Liver (tissue), 9 donors: ENCODE results near the gene KDELR1. TPM values are rescaled to one million over a fixed set of nuclear protein-coding genes. Genes with fewer than 3 reads are reported as not detected.

Experiments
- DNase-seq: peaks from one replicate; pipeline ENCODE4 v3.0.0-alpha.2; 2017; ENCODE audit warnings: low spot score
- H3K27ac ChIP-seq, 2 donors: one replicate each; pipeline ENCODE4 v1.7.0; 2013; ENCODE audit warnings: inconsistent platforms in 2 of 2, low read length in 2 of 2, control low read depth in 1 of 2, low read depth in 1 of 2, mild to moderate bottlenecking in 1 of 2
- H3K27me3 ChIP-seq, 4 donors: one replicate each; pipeline versions ENCODE4 v1.6.1 to v1.7.0; 2013; ENCODE audit warnings: low read length in 3 of 4, inconsistent platforms in 1 of 4, mild to moderate bottlenecking in 1 of 4, moderate library complexity in 1 of 4; ENCODE audit not compliant: control insufficient read depth in 4 of 4, insufficient read depth in 4 of 4
- H3K36me3 ChIP-seq, 4 donors: one replicate each; pipeline versions ENCODE4 v1.6.1 to v1.7.0; 2013; ENCODE audit warnings: low read length in 3 of 4, mild to moderate bottlenecking in 3 of 4, low read depth in 1 of 4, moderate library complexity in 1 of 4; ENCODE audit not compliant: control insufficient read depth in 4 of 4, insufficient read depth in 3 of 4
- H3K4me1 ChIP-seq, 4 donors: one replicate each; pipeline versions ENCODE4 v1.6.1 to v1.7.0; 2013; ENCODE audit warnings: low read length in 3 of 4, mild to moderate bottlenecking in 3 of 4, moderate library complexity in 1 of 4; ENCODE audit not compliant: control insufficient read depth in 4 of 4, insufficient read depth in 4 of 4
- H3K4me3 ChIP-seq, 3 donors: one replicate each; pipeline versions ENCODE4 v1.6.1 to v1.7.0; 2013; ENCODE audit warnings: low read length in 3 of 3, control low read depth in 1 of 3, low read depth in 1 of 3, mild to moderate bottlenecking in 1 of 3
- H3K9ac ChIP-seq, 2 donors: one replicate each; pipeline ENCODE4 v1.7.0; 2013; ENCODE audit warnings: low read length in 2 of 2, mild to moderate bottlenecking in 2 of 2, moderate library complexity in 2 of 2, control low read depth in 1 of 2, low read depth in 1 of 2
- H3K9me3 ChIP-seq, 4 donors: one replicate each; pipeline versions ENCODE4 v1.6.1 to v1.7.0; 2013; ENCODE audit warnings: low read length in 3 of 4; ENCODE audit not compliant: control insufficient read depth in 4 of 4
- ATF3 ChIP-seq: IDR thresholded peaks from 2 replicates; pipeline ENCODE4 v1.6.1; 2016; ENCODE audit warnings: antibody characterized with exemption
- CTCF ChIP-seq: fragments of 150-350 bp; IDR thresholded peaks from 2 replicates; pipeline ENCODE4 v1.5.1; 2017; ENCODE audit warnings: improper control_type of control experiment, low read depth, low read length; ENCODE audit not compliant: missing input control
- EGR1 ChIP-seq, 2 donors: IDR thresholded peaks; 2 replicates each; pipeline ENCODE4 v1.6.1; 2016 to 2018; ENCODE audit warnings: antibody characterized with exemption in 2 of 2, low read depth in 2 of 2
- FOXA1 ChIP-seq: IDR thresholded peaks from 2 replicates; pipeline ENCODE4 v1.6.1; 2016; ENCODE audit warnings: antibody characterized with exemption
- FOXA2 ChIP-seq: IDR thresholded peaks from 2 replicates; pipeline ENCODE4 v1.6.1; 2016; ENCODE audit warnings: antibody characterized with exemption
- GABPA ChIP-seq, 2 donors: IDR thresholded peaks in 1 of 2; conservative IDR thresholded peaks in 1 of 2; 2 replicates each; pipeline ENCODE4 v1.6.1; 2016; ENCODE audit warnings: antibody characterized with exemption in 2 of 2, mild to moderate bottlenecking in 1 of 2, moderate library complexity in 1 of 2
- HNF4A ChIP-seq, 2 donors: conservative IDR thresholded peaks; 2 replicates each; pipeline ENCODE4 v1.6.1; 2016; ENCODE audit warnings: antibody characterized with exemption in 2 of 2, mild to moderate bottlenecking in 2 of 2
- HNF4G ChIP-seq: IDR thresholded peaks from 2 replicates; pipeline ENCODE4 v1.6.1; 2016; ENCODE audit warnings: antibody characterized with exemption
- JUND ChIP-seq, 2 donors: IDR thresholded peaks; 2 replicates each; pipeline ENCODE4 v1.6.1; 2016; ENCODE audit warnings: antibody characterized with exemption in 2 of 2
- MAX ChIP-seq: IDR thresholded peaks from 2 replicates; pipeline ENCODE4 v1.6.1; 2016; ENCODE audit warnings: antibody characterized with exemption
- NR2F2 ChIP-seq: IDR thresholded peaks from 2 replicates; pipeline ENCODE4 v1.6.1; 2016; ENCODE audit warnings: antibody characterized with exemption
- RAD21 ChIP-seq, 2 donors: IDR thresholded peaks; 2 replicates each; pipeline ENCODE4 v1.6.1; 2016; ENCODE audit warnings: antibody characterized with exemption in 2 of 2, mild to moderate bottlenecking in 2 of 2
- REST ChIP-seq: IDR thresholded peaks from 2 replicates; pipeline ENCODE4 v1.6.1; 2016; ENCODE audit warnings: antibody characterized with exemption, mild to moderate bottlenecking
- RXRA ChIP-seq, 2 donors: IDR thresholded peaks; 2 replicates each; pipeline ENCODE4 v1.6.1; 2017 to 2018; ENCODE audit warnings: antibody characterized with exemption in 2 of 2, mild to moderate bottlenecking in 1 of 2
- SP1 ChIP-seq: IDR thresholded peaks from 2 replicates; pipeline ENCODE4 v1.6.1; 2018; ENCODE audit warnings: antibody characterized with exemption, mild to moderate bottlenecking
- TAF1 ChIP-seq: conservative IDR thresholded peaks from 2 replicates; pipeline ENCODE4 v1.6.1; 2016; ENCODE audit warnings: antibody characterized with exemption, mild to moderate bottlenecking
- YY1 ChIP-seq: IDR thresholded peaks from 2 replicates; pipeline ENCODE4 v1.6.1; 2016; ENCODE audit warnings: antibody characterized with exemption, mild to moderate bottlenecking
- ZBTB33 ChIP-seq: IDR thresholded peaks from 2 replicates; pipeline ENCODE4 v1.6.1; 2016; ENCODE audit warnings: antibody characterized with exemption
- whole genome bisulfite sequencing: extraction: QIAGEN DNeasy Blood & Tissue Kit; methylation state at CpG from one replicate; pipeline ENCODE4 v1.1.7; 2013; 5-methylcytosine and 5-hydroxymethylcytosine counted together
- polyA plus RNA-seq, 2 donors: library from polyadenylated mRNA; stranded (reverse) in 1 of 2; unstranded in 1 of 2; fragments of 200-250 nt in 1 of 2; fragments of >200 nt in 1 of 2; fragmentation: Nextera tagmentation in 1 of 2; extraction: Ambion mirVana in 1 of 2; gene quantifications; one replicate each; pipeline versions ENCODE4 v1.2.1 to v1.2.3, GENCODE V29; 2013 to 2015
- total RNA-seq, 2 donors: library from RNA; depleted of rRNA; stranded (reverse); fragments of >200 nt; gene quantifications; one replicate each; pipeline ENCODE4 v1.2.3, GENCODE V29; 2014
- donor health status: healthy.
- donor health status: healthy.
- donor health status: healthy.
- donor health status: healthy.
- donor health status: healthy.

The KDELR1 gene
- total and polyA plus RNA-seq, 4 donors = 32.3 to 94.9 (median 47.0) TPM

- TF ChIP-seq FOXA1 = no peak
- no peak for TF ChIP-seq RAD21 (IDR thresholded peaks at IDR 0.05)
- TF ChIP-seq MAX = no peak
Observed at GRCh38 chr19:48398102-48398374, 6.7 kb upstream of the KDELR1 start (continued).

GRCh38 chr19:48397263-48398101 is 6.1 kb upstream of the KDELR1 start:
- Histone ChIP-seq H3K9ac (no peak overlapping the region), H3K27me3 (peaks cover 0 to 20% (median 14%) of the 10 kb centered on the region in 4 donors), H3K9me3 (no peaks in the 10 kb centered on the region), H3K36me3 (no peaks in the 10 kb centered on the region), H3K27ac (no peak overlapping the region), H3K4me3 (no peak overlapping the region), H3K4me1 (peaks cover 0 to 8% (median 4%) of the 10 kb centered on the region in 4 donors)
- DNase-seq = peak; percentile 27
- WGBS = 34% methylated on average over 22 of the region's 22 CpGs
- no peak for TF ChIP-seq YY1
- TF ChIP-seq FOXA1 = no peak
- no peak for TF ChIP-seq GABPA (IDR thresholded peaks at IDR 0.05 in 1 of 2, conservative IDR thresholded peaks at IDR 0.05 in 1 of 2)
- TF ChIP-seq ATF3 = no peak
- TF ChIP-seq RAD21 (IDR thresholded peaks at IDR 0.05) = no peak
- no peak for TF ChIP-seq EGR1 (IDR thresholded peaks at IDR 0.05; ENCODE audit: low read depth in 2 of 2)
- TF ChIP-seq ZBTB33 = no peak
- no peak for TF ChIP-seq RXRA (IDR thresholded peaks at IDR 0.05)
- no peak for TF ChIP-seq JUND (IDR thresholded peaks at IDR 0.05)
- no peak for TF ChIP-seq HNF4A (conservative IDR thresholded peaks at IDR 0.05)
- TF ChIP-seq HNF4G = no peak
- TF ChIP-seq TAF1 = no peak
- no peak for TF ChIP-seq NR2F2
- no peak for TF ChIP-seq REST
- TF ChIP-seq CTCF = no peak
- TF ChIP-seq SP1 = no peak
- TF ChIP-seq MAX = no peak
- no peak for TF ChIP-seq FOXA2
